NT2/D1 (cell line): ENCODE measurements around the gene ABCD3.

Source experiments
- SUZ12 ChIP-seq: IDR thresholded peaks from 2 replicates; pipeline ENCODE4 v1.6.1; 2011; ENCODE audit not compliant: insufficient read length, insufficient read depth; ENCODE audit errors: extremely low read depth
- ZNF274 ChIP-seq: IDR thresholded peaks from 2 replicates; pipeline ENCODE4 v1.6.1; 2011; ENCODE audit warnings: mild to moderate bottlenecking, low read depth, low read length

- TF ChIP-seq SUZ12 (no peak), ZNF274 (no peak)
Observed at GRCh38 chr1:94514095-94514727, 96.0 kb downstream of the ABCD3 start.
